Pancreas (tissue), 10 donors: ENCODE results near the gene MACROD2. TPM values are rescaled to one million over a fixed set of nuclear protein-coding genes. Genes with fewer than 3 reads are reported as not detected.

Experiments
- ATAC-seq, 4 donors: fragments of 200-7000 bp; cut with Tn5 transposase; one replicate each; pipeline versions ENCODE4 v1.8.0 to v1.9.1; 2020; ENCODE audit warnings: mild to moderate bottlenecking in 4 of 4, moderate library complexity in 4 of 4
- DNase-seq, 6 donors: peaks; one replicate each; pipeline ENCODE4 v3.0.0-alpha.2; 2020
- FAIRE-seq: peaks from 2 replicates; lab custom pipeline; 2012; peaks lifted over from hg19 to GRCh38; lab: Jason Lieb, UNC
- H3K27ac ChIP-seq, 4 donors: fragments of 200-600 bp; sonication (generic); 1 replicate in 3 of 4; 2 replicates in 1 of 4; pipeline versions ENCODE4 v1.5.0 to v1.8.0; 2020
- H3K27me3 ChIP-seq, 4 donors: fragments of 200-600 bp; one replicate each; pipeline ENCODE4 v1.8.0; 2021
- H3K36me3 ChIP-seq, 3 donors: fragments of 200-600 bp; sonication (generic) in 1 of 3; one replicate each; pipeline versions ENCODE4 v1.5.0 to v1.8.0; 2020 to 2021
- H3K4me1 ChIP-seq, 3 donors: fragments of 200-600 bp; one replicate each; pipeline ENCODE4 v1.8.0; 2021
- H3K4me3 ChIP-seq, 4 donors: fragments of 200-600 bp; sonication (generic) in 2 of 4; one replicate each; pipeline versions ENCODE4 v1.5.0 to v1.8.0; 2020 to 2021
- H3K9me3 ChIP-seq, 4 donors: fragments of 200-600 bp; one replicate each; pipeline ENCODE4 v1.8.0; 2021
- CTCF ChIP-seq, 4 donors: fragments of 200-600 bp; sonication (generic) in 3 of 4; IDR thresholded peaks; one replicate each; pipeline versions ENCODE4 v1.5.0 to v1.8.0; 2021; ENCODE audit warnings: antibody characterized with exemption in 4 of 4
- WGBS, 2 donors: extraction: QIAGEN DNeasy Blood & Tissue Kit; methylation state at CpG; one replicate each; pipeline ENCODE4 v1.1.7; 2013; 5-methylcytosine and 5-hydroxymethylcytosine counted together
- intact Hi-C, 3 donors: fragments of 100-400 bp; cut with DNase I; formaldehyde crosslinking; loops; one replicate each; pipeline versions ENCODE4 v1.11.1 to v1.14.2; 2022
- polyA plus RNA-seq, 2 donors: library from polyadenylated mRNA; stranded (reverse); fragments of 200-250 nt; gene quantifications; one replicate each; pipeline ENCODE4 v1.2.3, GENCODE V29; 2013
- total RNA-seq, 6 donors: library from RNA; stranded (reverse); fragmentation: NEBNext Ultra II Directional in 4 of 6; extraction: Animal tissue kit (Norgen Biotek cat#: 25700) in 4 of 6; gene quantifications; one replicate each; pipeline versions ENCODE4 v1.2.1 to v1.2.4, GENCODE V29; 2021 to 2023
- donor health status: healthy with polysubstance abuse.
- donor health status: DM: no; HTN: no; CAD: no; lungs with moderate emphysema.
- donor health status: DM: no; HTN: no; CAD: no.
- donor health status: control.
- donor health status: control.
- donor health status: Bipolar disorder and iron deficiency.
- donor health status: DM: yes; HTN: yes; CAD: no.
- donor health status: DM: no; HTN: no; CAD: no.
- donor health status: DM: no; HTN: no; CAD: no.
- donor health status: DM: yes; HTN: yes; CAD: no.

MACROD2 gene
- total and polyA plus RNA-seq, 8 donors, result 1.7 to 4.9 (median 2.7) TPM

DNA sequence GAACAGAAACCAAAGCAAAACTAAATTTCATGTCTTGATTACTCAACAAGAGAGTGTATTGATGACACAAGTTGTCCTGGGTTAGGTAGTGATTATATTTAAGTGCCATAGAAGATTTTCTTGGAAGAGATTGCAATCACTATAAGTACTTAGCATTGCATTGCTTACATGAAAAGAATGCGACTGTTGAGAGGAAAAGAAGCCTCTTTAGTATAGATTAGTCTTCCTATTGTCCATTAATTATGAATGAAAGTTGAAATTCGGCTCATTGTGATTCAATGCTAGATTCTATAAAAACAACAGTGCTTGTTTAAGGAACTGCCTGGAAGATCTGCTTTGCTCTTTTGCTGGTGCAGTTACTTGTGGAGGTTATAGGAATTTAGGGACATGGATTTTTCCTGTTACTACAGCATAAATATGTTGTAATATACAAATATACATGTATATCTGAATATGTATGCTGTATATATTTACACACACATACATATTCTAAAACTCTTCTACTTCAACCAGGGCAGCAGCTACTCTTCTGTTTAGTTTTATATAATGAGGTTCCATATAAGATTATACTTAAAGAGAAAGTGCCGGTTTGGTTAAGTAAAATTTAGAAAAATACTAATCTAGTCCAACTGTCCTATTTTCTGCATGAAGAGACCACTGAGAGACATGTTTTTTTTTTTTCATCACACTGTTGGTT, 1781.6 kb downstream of the MACROD2 start:
- no peak for FAIRE-seq
- H3K27ac ChIP-seq, result no peak overlapping the region
- H3K9me3 ChIP-seq, result no peaks in the 10 kb centered on the region
- TF ChIP-seq CTCF (IDR thresholded peaks at IDR 0.05), result no peak
- H3K4me3 ChIP-seq, result no peak overlapping the region
- DNase-seq, result no peak
- no peak for ATAC-seq
- H3K27me3 ChIP-seq, result no peaks in the 10 kb centered on the region
- intact Hi-C loops, result no loop called here
- H3K36me3 ChIP-seq, result no peaks in the 10 kb centered on the region
- no peaks in the 10 kb centered on the region for H3K4me1 ChIP-seq
- 82 to 93% methylated on average over 3 of the region's 3 CpGs for WGBS, 2 donors

GRCh38 chr20:15784020-15784419, 1788.7 kb downstream of the MACROD2 start:
- 78 to 89% methylated on average over 3 of the region's 3 CpGs for WGBS, 2 donors
- DNase-seq (no peak), FAIRE-seq (no peak), ATAC-seq (no peak)
- TF ChIP-seq CTCF (IDR thresholded peaks at IDR 0.05), result no peak
- no peaks in the 10 kb centered on the region for H3K27me3 ChIP-seq
- intact Hi-C loops, result no loop called here
- no peaks in the 10 kb centered on the region for H3K36me3 ChIP-seq
- no peaks in the 10 kb centered on the region for H3K9me3 ChIP-seq
- no peak overlapping the region for H3K4me3 ChIP-seq
- no peak overlapping the region for H3K27ac ChIP-seq
- H3K4me1 ChIP-seq, result no peaks in the 10 kb centered on the region

DNA sequence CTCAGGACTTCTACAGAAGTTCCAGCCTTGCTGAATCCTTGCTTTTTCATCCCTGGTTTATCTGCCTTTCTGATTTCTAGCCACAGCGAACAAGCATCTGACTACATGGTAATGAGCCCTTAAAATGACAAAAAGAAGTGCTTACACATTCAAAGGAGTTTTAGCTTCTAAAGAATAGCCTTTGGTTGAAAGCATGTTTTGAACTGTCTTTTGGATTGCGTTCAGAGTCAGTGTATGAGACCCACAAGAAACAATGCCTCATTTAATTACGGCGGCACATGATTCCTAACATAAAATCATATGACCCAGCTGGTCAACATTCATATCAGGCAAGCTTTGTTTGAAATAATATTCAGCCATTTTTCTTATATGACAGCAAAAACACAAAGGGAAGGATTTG, 1793.8 kb downstream of the MACROD2 start:
- FAIRE-seq (no peak), DNase-seq (no peak), ATAC-seq (peak in 2 of 4 donors; percentile 32 to 57)
- H3K9me3 ChIP-seq, result no peaks in the 10 kb centered on the region
- no peak for TF ChIP-seq CTCF (IDR thresholded peaks at IDR 0.05)
- intact Hi-C loops, result no loop called here
- H3K4me3 ChIP-seq, result no peak overlapping the region
- no peaks in the 10 kb centered on the region for H3K27me3 ChIP-seq
- H3K36me3 ChIP-seq, result no peaks in the 10 kb centered on the region
- H3K4me1 ChIP-seq, result peaks cover 0 to 5% (median 0%) of the 10 kb centered on the region in 3 donors
- WGBS, 2 donors, result 19 to 23% methylated on average over 4 of the region's 4 CpGs
- no peak overlapping the region for H3K27ac ChIP-seq

DNA sequence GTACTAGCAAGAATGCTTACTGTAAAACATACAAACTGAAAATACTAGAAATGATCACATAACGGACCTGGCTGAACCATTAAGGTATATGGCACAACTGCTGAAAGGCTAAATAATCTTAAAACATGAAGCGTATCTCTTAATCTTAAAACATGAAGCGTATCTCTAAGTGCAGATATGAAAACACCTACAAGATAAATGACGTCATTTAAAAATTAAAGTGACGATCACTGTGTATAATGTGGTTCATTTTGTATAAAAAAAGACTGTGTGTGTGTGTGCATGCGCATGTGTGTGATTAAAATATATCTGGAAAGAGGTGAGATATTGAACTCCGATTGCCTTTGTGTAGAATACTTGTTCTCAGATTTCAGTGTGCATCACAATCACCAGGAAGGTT, 1797.5 kb downstream of the MACROD2 start:
- Histone ChIP-seq H3K36me3 (no peaks in the 10 kb centered on the region), H3K27ac (no peak overlapping the region), H3K27me3 (no peaks in the 10 kb centered on the region), H3K4me1 (peaks cover 0 to 5% (median 0%) of the 10 kb centered on the region in 3 donors), H3K9me3 (no peaks in the 10 kb centered on the region), H3K4me3 (no peak overlapping the region)
- ATAC-seq (no peak), DNase-seq (no peak), FAIRE-seq (no peak)
- intact Hi-C loops, result no loop called here
- TF ChIP-seq CTCF (IDR thresholded peaks at IDR 0.05), result no peak
- 78 to 90% methylated on average over 7 of the region's 7 CpGs for WGBS, 2 donors

DNA sequence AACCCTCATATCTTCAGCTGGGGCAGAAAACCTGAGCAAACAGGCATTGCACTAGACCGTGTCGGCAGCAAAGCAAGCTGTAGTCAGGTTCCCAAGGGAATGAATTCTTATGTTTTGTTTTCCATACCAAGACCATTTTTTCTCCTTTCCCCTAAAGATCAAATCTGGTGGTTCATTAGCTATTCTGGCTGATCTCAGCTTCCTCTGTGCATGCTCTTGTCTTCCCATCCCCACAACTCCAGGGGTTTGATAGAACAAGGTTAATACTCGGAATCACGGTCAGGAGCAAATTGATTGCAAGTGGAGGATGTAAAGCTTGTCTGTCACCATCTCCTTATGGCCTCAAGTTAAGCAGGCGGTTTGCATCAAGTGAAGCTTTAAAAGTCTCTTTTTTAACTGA, 1799.1 kb downstream of the MACROD2 start:
- no peaks in the 10 kb centered on the region for H3K36me3 ChIP-seq
- intact Hi-C loops, result no loop called here
- H3K27me3 ChIP-seq, result no peaks in the 10 kb centered on the region
- 92 to 96% methylated on average over 5 of the region's 5 CpGs for WGBS, 2 donors
- H3K9me3 ChIP-seq, result no peaks in the 10 kb centered on the region
- H3K4me3 ChIP-seq, result no peak overlapping the region
- no peak for DNase-seq
- H3K27ac ChIP-seq, result no peak overlapping the region
- no peak for ATAC-seq
- FAIRE-seq, result no peak
- no peak for TF ChIP-seq CTCF (IDR thresholded peaks at IDR 0.05)
- H3K4me1 ChIP-seq, result peaks cover 0 to 5% (median 0%) of the 10 kb centered on the region in 3 donors
